ENCODE measurements around the gene CDX2.

DNA sequence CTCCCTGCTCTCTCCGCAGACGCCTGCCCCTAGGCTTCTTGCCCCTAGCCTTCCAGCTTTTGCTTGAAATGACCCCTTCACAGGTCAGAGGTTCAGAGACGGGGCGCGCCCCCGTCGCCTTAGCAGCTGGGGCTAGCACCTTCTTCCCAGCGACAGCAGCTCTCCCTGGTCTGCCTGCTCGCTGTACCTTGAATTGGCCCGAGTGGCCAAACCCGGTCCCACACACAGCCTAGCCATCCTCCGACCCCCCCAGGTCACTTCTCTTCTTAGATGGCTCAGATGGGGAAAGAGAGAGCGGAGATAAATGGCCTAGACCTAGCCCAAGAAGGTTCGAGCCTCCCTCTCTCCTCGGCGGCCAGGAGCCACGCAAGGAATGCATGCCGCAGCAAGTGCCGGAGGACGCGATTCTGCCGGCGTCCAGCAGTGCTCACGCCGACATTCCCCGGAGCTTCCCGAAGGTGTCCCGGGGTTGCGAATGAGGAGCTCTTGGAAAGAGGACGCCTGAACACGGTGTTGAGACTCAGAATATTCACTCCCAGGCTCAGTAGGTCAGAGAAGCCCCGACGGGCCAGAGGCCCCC is 1.3 kb downstream of the CDX2 start:
- no peak for TF ChIP-seq EP300 (IDR thresholded peaks at IDR 0.05)
- no peak for TF ChIP-seq POLR2AphosphoS5 (IDR thresholded peaks at IDR 0.05)
